NCI-H128 (cell line): Measurements from ENCODE around the gene BDH1.

ENCODE experiments used
- DNase-seq: peaks from one replicate; lab custom pipeline; 2025; ENCODE audit not compliant: unreplicated experiment; lab: John Stamatoyannopoulos, UW

BDH1 gene

DNA sequence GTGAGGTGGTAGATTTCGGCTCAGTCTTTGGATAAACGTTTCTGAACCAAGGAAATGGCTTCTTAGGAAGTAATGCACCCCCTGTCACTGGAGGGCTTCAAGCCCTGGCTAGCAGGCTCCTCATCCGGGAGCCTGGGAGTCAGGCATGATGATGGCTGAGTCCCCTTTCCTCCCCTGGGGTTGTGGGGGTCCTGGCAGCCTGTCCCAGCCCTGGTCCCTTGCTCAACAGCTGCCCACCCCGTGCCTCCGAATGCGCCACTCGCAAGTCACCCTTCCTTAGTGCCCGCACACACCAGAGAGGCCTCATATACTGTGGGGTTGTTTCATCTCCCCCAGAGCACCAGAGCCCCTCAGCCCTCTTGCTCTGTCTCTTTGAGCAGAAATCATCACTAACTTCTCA lies 48.2 kb downstream of the BDH1 start:
- DNase-seq, result no peak

- DNase-seq, result no peak
Measured at GRCh38 chr3:197507081-197507480, 48.7 kb downstream of the BDH1 start.

DNA sequence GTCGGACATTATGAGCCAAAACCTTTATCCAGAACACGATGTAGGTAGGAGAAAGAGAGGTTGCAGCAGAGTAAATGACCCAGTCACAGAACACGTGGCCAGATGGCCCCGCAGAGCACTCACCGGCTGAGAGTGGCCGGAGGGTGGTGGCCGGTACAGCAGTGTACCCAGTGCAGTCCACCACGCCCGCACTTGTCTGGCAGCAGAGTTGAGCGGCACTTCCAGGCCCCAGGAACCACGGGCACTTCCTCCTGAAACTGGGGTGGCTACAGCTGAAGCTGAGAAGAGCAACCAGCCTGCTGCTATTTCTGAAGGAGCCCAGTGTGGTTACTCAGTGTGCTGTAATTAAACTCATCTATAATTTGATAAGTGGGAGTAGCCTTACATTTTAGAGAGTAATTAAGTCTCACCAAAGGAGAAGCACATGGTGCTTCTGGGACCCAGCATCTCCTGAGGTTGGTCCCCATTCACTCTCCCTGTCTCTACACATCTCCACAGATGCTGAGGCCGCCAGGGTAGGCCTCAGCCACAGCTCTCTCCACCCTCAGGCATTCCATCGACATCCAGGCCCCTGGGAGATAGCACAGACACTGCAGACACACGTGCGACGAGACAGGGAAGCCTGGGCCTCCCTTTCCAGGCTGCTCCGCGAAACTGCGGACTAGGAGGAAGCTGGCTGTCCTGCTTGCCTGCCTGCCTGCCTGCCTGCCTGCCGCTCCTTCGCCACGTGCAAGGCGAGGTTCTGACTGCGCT lies 49.8 kb downstream of the BDH1 start:
- DNase-seq, result no peak

DNA sequence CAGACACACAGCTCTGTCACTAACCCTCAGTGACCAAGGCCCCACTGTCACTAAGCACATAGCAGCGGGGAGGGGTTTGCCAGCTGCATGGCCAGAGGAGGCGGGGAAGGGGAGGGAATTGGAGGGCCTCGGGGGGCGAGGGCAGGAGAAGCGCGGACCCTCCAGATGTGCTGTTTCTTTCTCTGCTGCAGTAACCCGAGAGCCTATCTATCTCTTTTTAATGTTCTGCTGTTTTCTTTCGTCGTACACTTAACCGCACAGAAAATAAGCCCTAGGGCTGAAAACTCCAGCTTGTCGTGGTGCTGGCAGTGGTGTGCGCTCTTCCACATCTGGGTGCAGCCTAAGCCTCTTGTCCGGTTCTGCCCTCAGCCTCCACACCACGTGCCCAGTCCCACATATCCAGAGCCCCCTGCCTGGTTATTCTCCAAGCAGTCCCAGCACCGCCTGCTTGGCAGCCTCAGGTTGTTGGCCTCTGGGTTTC lies 51.1 kb downstream of the BDH1 start:
- DNase-seq, result no peak

DNA sequence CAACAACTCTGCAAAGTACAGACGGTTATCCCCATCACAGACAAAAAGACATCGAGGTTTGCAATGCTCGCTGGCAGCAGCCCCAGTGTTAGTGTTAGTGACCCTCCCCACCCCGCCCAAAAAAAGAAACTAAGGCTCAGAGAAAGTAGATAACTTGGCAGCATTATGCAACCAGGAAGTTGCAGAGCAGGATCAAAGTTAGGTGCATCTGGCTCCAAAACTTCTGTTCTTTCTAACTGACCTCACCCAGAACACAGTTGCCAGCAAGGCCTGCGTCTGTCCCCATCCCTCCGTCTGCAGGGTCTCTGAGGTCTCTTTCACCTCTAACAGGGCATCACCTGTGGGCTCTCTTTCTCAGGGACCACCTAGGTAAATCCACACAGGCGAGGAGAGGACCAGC lies 51.5 kb downstream of the BDH1 start:
- no peak for DNase-seq

GRCh38 chr3:197503652-197504051 lies 52.1 kb downstream of the BDH1 start:
- DNase-seq, result no peak

DNA sequence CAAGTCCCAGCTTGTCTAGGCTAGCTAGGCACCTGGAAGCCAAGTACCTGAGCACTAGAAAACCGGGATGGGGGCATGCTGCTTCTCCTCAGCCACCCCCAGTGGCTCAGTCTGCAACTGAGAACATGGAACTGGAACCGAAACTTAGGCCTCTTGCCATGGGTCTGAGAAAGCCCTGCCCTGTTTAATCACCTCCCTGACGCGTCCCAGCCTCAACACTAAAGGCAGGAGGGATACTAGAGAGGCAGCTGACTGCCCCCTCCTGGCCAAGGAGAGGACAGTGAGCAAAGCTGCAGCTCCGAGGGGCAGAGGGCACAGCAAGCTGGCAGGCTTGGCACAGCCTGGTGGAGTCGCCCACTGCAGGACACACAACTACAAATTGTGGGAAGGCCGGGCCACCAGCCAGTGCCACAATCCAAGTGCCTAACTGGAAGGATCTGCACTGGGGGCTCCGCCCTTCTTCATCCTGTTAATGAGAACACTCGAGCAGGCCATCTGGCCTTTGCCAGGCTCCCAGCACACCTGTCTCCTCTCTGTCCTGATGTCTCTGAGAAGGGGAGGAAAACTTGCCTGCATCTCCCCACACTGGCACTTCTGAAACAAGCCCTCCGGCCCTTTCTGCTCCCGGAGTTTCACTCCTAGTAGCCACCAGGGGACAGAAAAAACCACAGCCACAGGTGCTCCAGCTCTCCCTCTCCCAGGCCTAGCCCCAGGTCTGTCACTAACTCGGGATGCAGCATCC lies 53.7 kb downstream of the BDH1 start:
- no peak for DNase-seq

- no peak for DNase-seq
Measured at GRCh38 chr3:197501496-197501878, 54.3 kb downstream of the BDH1 start.

GRCh38 chr3:197500812-197501211 lies 55.0 kb downstream of the BDH1 start:
- no peak for DNase-seq

DNA sequence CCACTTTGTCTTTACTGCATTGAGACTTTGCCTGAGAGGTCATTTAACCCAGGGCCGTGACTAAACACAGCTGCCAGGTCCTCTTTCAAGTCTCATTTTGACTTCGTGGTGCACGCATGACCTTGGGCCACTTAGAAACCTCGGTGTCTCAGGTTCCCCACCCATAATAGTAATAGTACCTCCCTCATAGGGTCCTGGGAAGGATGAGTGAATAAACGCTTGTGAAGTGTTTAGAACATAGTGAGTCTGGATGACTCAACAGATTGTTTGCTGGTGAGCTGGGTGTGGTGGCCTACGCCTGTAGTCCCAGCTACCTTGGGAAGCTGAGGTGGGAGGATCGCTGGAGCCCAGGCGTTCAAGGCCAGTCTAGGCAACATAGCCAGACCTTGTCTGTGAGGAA lies 56.3 kb downstream of the BDH1 start:
- DNase-seq, result no peak

GRCh38 chr3:197498499-197499241 lies 57.1 kb downstream of the BDH1 start:
- no peak for DNase-seq

- DNase-seq, result no peak
Measured at GRCh38 chr3:197496746-197497125, 59.0 kb downstream of the BDH1 start.

DNA sequence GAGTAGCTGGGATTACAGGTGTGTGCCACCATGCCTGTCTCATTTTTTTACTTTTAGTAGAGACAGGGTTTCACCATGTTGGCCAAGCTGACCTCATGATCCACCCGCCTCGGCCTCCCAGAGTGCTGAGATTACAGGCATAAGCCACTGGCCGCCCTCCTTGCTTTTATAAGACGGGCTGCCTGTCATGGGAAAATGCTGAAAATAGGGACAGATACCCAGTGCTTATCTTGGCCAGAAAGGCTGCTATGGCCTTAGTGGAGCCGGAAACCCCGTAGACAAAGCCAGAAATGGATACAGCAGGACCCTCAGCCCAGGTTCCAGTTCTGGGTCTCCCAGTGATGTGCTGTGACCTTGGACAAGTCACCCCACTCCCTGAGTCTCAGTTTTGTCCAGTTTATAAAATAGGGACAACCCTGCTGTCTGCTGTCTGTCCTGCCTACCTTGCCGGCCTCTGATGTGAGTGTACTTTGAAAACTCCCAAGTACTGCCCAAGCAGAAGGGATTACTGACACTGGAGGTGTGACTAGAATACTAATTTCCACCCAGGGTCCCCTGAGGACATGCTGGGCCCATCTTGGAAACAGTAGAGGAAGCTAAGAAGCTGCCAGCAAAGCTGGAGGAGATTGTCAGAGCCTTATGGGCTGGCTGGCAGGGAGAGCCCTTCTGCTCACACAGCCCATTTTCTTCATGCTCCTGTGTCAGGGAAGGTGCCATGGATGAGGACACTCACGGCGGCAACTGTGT lies 59.6 kb downstream of the BDH1 start:
- no peak for DNase-seq

- DNase-seq, result no peak
Measured at GRCh38 chr3:197495499-197495898, 60.3 kb downstream of the BDH1 start.

GRCh38 chr3:197495059-197495455 lies 60.7 kb downstream of the BDH1 start:
- DNase-seq, result no peak

DNA sequence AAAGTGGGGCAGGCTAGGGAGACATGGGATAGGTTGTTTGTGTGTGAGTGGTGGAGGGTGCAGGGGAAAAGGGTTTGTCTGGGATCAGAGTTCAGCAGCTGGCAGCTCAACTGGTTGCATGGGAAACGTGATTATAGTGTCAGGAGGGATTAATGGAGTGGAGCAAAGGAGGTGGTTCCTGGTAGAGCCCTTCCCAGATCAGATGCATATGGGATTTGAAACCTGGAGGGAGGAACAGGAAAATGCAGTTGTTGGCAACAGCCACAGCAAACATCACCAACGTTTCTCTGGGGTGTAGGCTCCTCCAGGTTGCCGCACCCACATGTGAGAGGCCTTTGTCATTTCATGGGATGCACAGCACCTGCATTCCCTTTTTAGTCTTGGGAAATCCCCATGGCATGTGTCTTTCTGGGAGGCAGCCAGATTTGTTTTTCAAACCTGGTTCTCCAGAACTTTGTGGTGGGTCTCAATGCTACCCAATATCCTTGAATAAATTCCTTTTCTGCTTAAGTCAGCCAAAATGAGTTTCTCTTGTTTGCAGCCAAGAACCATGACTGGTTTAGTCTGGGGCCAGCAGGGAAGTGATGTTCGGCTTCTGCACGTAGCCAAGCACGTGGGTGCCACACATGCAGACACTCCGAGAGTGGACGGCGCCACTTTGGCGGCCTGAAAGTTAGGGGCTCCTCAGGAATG lies 61.3 kb downstream of the BDH1 start:
- no peak for DNase-seq

GRCh38 chr3:197493049-197493448 lies 62.7 kb downstream of the BDH1 start:
- DNase-seq, result no peak

- DNase-seq, result no peak
Measured at GRCh38 chr3:197491923-197492664, 63.7 kb downstream of the BDH1 start.

DNA sequence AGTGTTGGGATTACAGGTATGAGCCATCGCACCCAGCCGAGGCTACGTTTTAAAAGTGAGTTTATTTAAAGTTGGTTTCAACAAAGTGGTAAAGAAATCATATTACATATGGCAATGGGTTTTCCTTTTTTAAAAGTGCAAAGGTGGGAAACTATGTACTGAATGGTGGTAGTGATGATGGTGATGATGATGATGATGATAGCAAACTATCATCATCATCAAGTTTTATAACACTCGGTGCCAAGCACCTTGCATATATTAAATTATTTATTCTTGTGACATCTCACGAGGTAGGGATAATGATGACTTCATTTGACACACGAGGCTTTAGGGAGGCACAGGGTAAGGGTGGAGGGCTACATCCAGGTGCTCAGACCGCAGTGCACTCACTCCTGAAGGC lies 64.3 kb downstream of the BDH1 start:
- no peak for DNase-seq
